IMR-90 (cell line): ENCODE data around the gene CLASRP. TPM values are rescaled to one million over a fixed set of nuclear protein-coding genes. Genes with fewer than 3 reads are reported as not detected.

Source experiments
- ATAC-seq: fragments of 200-7000 bp; cut with Tn5 transposase; 2 replicates; pipeline ENCODE4 v1.9.1; 2020; ENCODE audit warnings: low read depth, mild to moderate bottlenecking, moderate library complexity
- BruUV-seq: library from RNA; stranded (reverse); fragments of 400-500 nt; replicated peaks from 2 replicates; lab custom pipeline; 2021; lab: Mats Ljungman, UMichigan
- CTCF ChIA-PET: fragments of 300-600 bp; formaldehyde crosslinking; extraction: SDS; loops from one replicate; lab custom pipeline; 2021; ENCODE audit warnings: antibody characterized with exemption; lab: Yijun Ruan, JAX
- POLR2A ChIA-PET: fragments of 300-600 bp; sonication (Branson Sonifier 250); formaldehyde crosslinking; loops from one replicate; lab custom pipeline; 2022; ENCODE audit warnings: antibody characterized with exemption; ENCODE audit not compliant: unreplicated experiment; lab: Charles Lee
- DNase-seq: peaks from one replicate; pipeline ENCODE4 v3.0.0; 2013
- H2AFZ ChIP-seq: replicated peaks from 2 replicates; pipeline ENCODE3; 2013; ENCODE audit warnings: low read length, mild to moderate bottlenecking; ENCODE audit not compliant: poor library complexity
- H2AK5ac ChIP-seq: 2 replicates; pipeline ENCODE4 v1.6.1; 2013; ENCODE audit warnings: low read depth, low read length, inconsistent platforms
- H2AK9ac ChIP-seq: replicated peaks from 2 replicates; pipeline ENCODE3; 2013; ENCODE audit warnings: mild to moderate bottlenecking, low read depth, low read length, moderate library complexity; ENCODE audit not compliant: poor library complexity
- H2BK120ac ChIP-seq: 2 replicates; pipeline ENCODE4 v1.6.1; 2013; ENCODE audit warnings: low read depth, low read length, inconsistent platforms
- H2BK15ac ChIP-seq: 3 replicates; pipeline ENCODE4 v1.6.1; 2013; ENCODE audit warnings: low read depth, low read length, inconsistent platforms
- H2BK20ac ChIP-seq: 2 replicates; pipeline ENCODE4 v1.6.1; 2013; ENCODE audit warnings: low read depth, mild to moderate bottlenecking, inconsistent platforms, low read length, moderate library complexity
- H2BK5ac ChIP-seq: 2 replicates; pipeline ENCODE4 v1.6.1; 2013; ENCODE audit warnings: mild to moderate bottlenecking, low read depth, low read length, inconsistent platforms; ENCODE audit not compliant: poor library complexity, severe bottlenecking
- H3K14ac ChIP-seq: replicated peaks from 2 replicates; pipeline ENCODE4 v1.6.1; 2013; ENCODE audit warnings: low read depth, low read length, inconsistent platforms
- H3K18ac ChIP-seq: 2 replicates; pipeline ENCODE4 v1.6.1; 2013; ENCODE audit warnings: low read depth, low read length, control low read depth
- H3K23ac ChIP-seq: 2 replicates; pipeline ENCODE4 v1.6.1; 2013; ENCODE audit warnings: low read depth, low read length, inconsistent platforms
- H3K27ac ChIP-seq: 2 replicates; pipeline ENCODE4 v1.5.1; 2013; ENCODE audit warnings: mild to moderate bottlenecking, control low read depth, low read length; ENCODE audit not compliant: insufficient read depth
- H3K27me3 ChIP-seq: 2 replicates; pipeline ENCODE4 v1.6.1; 2013; ENCODE audit warnings: low read length; ENCODE audit not compliant: control insufficient read depth, insufficient read depth
- H3K36me3 ChIP-seq: 2 replicates; pipeline ENCODE4 v1.6.1; 2013; ENCODE audit warnings: low read length, mixed read lengths; ENCODE audit not compliant: control insufficient read depth, insufficient read depth
- H3K4ac ChIP-seq: 2 replicates; pipeline ENCODE4 v1.6.1; 2013; ENCODE audit warnings: low read depth, low read length, inconsistent platforms
- H3K4me1 ChIP-seq: 2 replicates; pipeline ENCODE4 v1.6.1; 2013; ENCODE audit warnings: low read length, mixed read lengths; ENCODE audit not compliant: control insufficient read depth, insufficient read depth
- H3K4me2 ChIP-seq: 2 replicates; pipeline ENCODE4 v1.6.1; 2013; ENCODE audit warnings: low read depth, mild to moderate bottlenecking, control low read depth, low read length, moderate library complexity
- H3K4me3 ChIP-seq: 2 replicates; pipeline ENCODE4 v1.5.1; 2013; ENCODE audit warnings: low read depth, mild to moderate bottlenecking, control low read depth, low read length, moderate library complexity; ENCODE audit not compliant: insufficient read depth
- H3K56ac ChIP-seq: 2 replicates; pipeline ENCODE4 v1.6.1; 2013; ENCODE audit warnings: low read length, inconsistent platforms; ENCODE audit not compliant: insufficient read depth; ENCODE audit errors: extremely low read depth
- H3K79me1 ChIP-seq, 2 experiments: 2 replicates each; pipeline ENCODE4 v1.6.1; 2013; ENCODE audit warnings: low read length in 2 of 2, inconsistent platforms in 1 of 2, low read depth in 1 of 2
- H3K9ac ChIP-seq: 2 replicates; pipeline ENCODE4 v1.6.1; 2013; ENCODE audit warnings: low read depth, low read length, control low read depth
- H3K9me1 ChIP-seq: 2 replicates; pipeline ENCODE4 v1.6.1; 2013; ENCODE audit warnings: low read length, inconsistent platforms; ENCODE audit not compliant: insufficient read depth
- H3K9me3 ChIP-seq: 2 replicates; pipeline ENCODE4 v1.6.1; 2013; ENCODE audit warnings: low read length; ENCODE audit not compliant: control insufficient read depth, insufficient read depth
- H4K20me1 ChIP-seq: 2 replicates; pipeline ENCODE4 v1.6.1; 2013; ENCODE audit warnings: low read length, inconsistent platforms; ENCODE audit not compliant: insufficient read depth
- H4K5ac ChIP-seq: 2 replicates; pipeline ENCODE4 v1.6.1; 2013; ENCODE audit warnings: mild to moderate bottlenecking, low read depth, low read length, control low read depth
- H4K8ac ChIP-seq, 2 experiments: 2 replicates each; pipeline ENCODE4 v1.6.1; 2013; ENCODE audit warnings: low read depth in 2 of 2, low read length in 2 of 2, control low read depth in 1 of 2, inconsistent platforms in 1 of 2
- H4K91ac ChIP-seq: 2 replicates; pipeline ENCODE4 v1.6.1; 2013; ENCODE audit warnings: low read depth, low read length, inconsistent platforms; ENCODE audit not compliant: insufficient read depth
- BHLHE40 ChIP-seq: fragments of 150-350 bp; IDR thresholded peaks from 2 replicates; pipeline ENCODE4 v1.6.1; 2016; ENCODE audit warnings: mild to moderate bottlenecking, low read depth, low read length
- CEBPB ChIP-seq: IDR thresholded peaks from 2 replicates; pipeline ENCODE4 v1.6.1; 2012; ENCODE audit warnings: low read depth, low read length, improper control_type of control experiment
- FOS ChIP-seq: fragments of 150-350 bp; IDR thresholded peaks from 2 replicates; pipeline ENCODE4 v1.6.1; 2016; ENCODE audit warnings: low read depth, low read length
- MXI1 ChIP-seq: IDR thresholded peaks from 2 replicates; pipeline ENCODE4 v1.6.1; 2012; ENCODE audit warnings: low read depth, mild to moderate bottlenecking, low read length, moderate library complexity, borderline replicate concordance
- NFE2L2 ChIP-seq: fragments of 150-350 bp; IDR thresholded peaks from 2 replicates; pipeline ENCODE4 v1.6.1; 2016; ENCODE audit warnings: low read depth, mild to moderate bottlenecking, low read length
- RAD21 ChIP-seq: IDR thresholded peaks from 2 replicates; pipeline ENCODE4 v1.6.1; 2012; ENCODE audit warnings: low read length, improper control_type of control experiment
- RFX5 ChIP-seq: IDR thresholded peaks from 2 replicates; pipeline ENCODE4 v1.8.0; 2012; ENCODE audit warnings: low read depth, mild to moderate bottlenecking, low read length, moderate library complexity
- SMC3 ChIP-seq: fragments of 150-350 bp; IDR thresholded peaks from 2 replicates; pipeline ENCODE4 v1.6.1; 2016; ENCODE audit warnings: low read depth, mild to moderate bottlenecking, antibody characterized with exemption, low read length, moderate library complexity
- WGBS, 2 experiments: methylation state at CpG; one replicate each; pipeline versions ENCODE4 v1.1.5 to v1.1.7; 2013; ENCODE audit warnings: missing lambda C conversion rate in 2 of 2; ENCODE audit not compliant: insufficient read length in 1 of 2; ENCODE audit errors: extremely low coverage in 2 of 2; 5-methylcytosine and 5-hydroxymethylcytosine counted together
- dilution Hi-C: fragments of 300-500 bp; cut with HindIII; formaldehyde crosslinking; loops from one replicate; pipeline ENCODE4 v1.14.3; 2018; ENCODE audit warnings: low sequenced_read_pairs; ENCODE audit not compliant: unreplicated experiment
- in situ Hi-C: fragments of 300-500 bp; cut with MboI; formaldehyde crosslinking; loops from 3 replicates; pipeline ENCODE4 v1.14.3; 2019; ENCODE audit warnings: low sequenced_read_pairs, inconsistent platforms, mixed read lengths
- intact Hi-C: fragments of 100-400 bp; cut with micrococcal nuclease; formaldehyde crosslinking; loops from 2 replicates; pipeline ENCODE4 v1.10.0; 2022
- polyA plus RNA-seq, 3 experiments: library from polyadenylated mRNA; depleted of rRNA; stranded (reverse); fragments of >200 nt; gene quantifications; 2 replicates each; pipeline ENCODE4 v1.2.3, GENCODE V29; 2012; ENCODE audit warnings: low replicate concordance in 1 of 3
- total RNA-seq: library from RNA; depleted of rRNA; stranded (reverse); fragments of >200 nt; gene quantifications from 2 replicates; pipeline ENCODE4 v1.2.3, GENCODE V29; 2012
- TF ChIP-seq, protein P1 (sequence below): fragments of 150-350 bp; IDR thresholded peaks from 2 replicates; pipeline ENCODE4 v1.6.1; 2016; ENCODE audit warnings: low read depth, mild to moderate bottlenecking, low read length, moderate library complexity, borderline replicate concordance
- TF ChIP-seq, protein P2 (sequence below): conservative IDR thresholded peaks from 2 replicates; pipeline ENCODE4 v1.5.1; 2012; ENCODE audit warnings: mild to moderate bottlenecking, low read depth, low read length, improper control_type of control experiment
- TF ChIP-seq, protein P3 (sequence below): fragments of 150-350 bp; IDR thresholded peaks from 2 replicates; pipeline ENCODE4 v1.6.1; 2017; ENCODE audit warnings: mild to moderate bottlenecking, antibody characterized with exemption, low read length, low read depth

The CLASRP gene
- total and polyA plus RNA-seq, 2 of the 4 experiments (the other 2 are of a cell fraction), result 19.9 to 31.7 TPM

DNA sequence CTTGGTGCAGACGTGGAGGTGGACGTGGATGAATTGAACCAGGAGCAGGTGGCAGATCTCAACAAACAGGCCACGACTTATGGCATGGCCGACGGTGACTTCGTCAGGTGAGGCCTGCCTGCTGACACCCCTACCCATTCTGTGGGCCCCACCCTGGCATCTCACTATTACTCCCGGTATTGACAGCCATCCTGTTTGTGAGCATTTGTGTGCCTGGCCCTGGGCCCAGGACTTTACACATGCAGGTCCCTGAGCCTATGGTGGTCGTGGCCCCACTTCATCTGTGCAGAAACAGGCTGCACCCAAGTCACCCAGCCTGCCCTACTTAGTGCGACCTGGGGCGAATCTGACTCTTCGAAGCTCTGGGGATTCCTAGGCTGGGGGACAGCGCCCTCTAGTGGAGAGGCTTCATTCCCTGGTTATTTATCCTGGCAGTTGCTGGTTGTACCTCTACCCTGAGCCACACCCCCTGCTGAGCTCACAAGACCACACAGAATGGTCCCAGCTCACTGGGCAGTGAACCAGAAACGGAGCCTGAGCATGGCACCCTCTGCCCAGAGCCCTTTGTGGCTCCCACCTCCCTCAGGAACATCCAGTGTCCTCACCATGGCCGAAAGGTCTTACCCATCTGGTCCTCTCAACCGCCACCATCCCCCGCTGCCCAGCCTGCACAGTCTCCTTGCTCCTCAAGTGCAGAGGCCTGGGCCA lies 20.6 kb downstream of the CLASRP start:
- Histone ChIP-seq H4K20me1 (peaks cover 36% of the 10 kb centered on the region), H2AK9ac (peak overlapping the region; percentile 50), H3K9ac (no peak overlapping the region), H2AK5ac (no peak overlapping the region), H3K23ac (no peak overlapping the region), H3K36me3 (peaks cover 81% of the 10 kb centered on the region), H2BK120ac (no peak overlapping the region), H3K9me3 (no peaks in the 10 kb centered on the region), H3K9me1 (peaks cover 1% of the 10 kb centered on the region; the same call in 1 of the 2 replicates), H3K4ac (no peak overlapping the region), H4K8ac (no peak overlapping the region), H3K18ac (no peak overlapping the region), H2BK15ac (no peak overlapping the region), H2BK5ac (no peak overlapping the region), H3K14ac (no peak overlapping the region), H3K4me1 (no peaks in the 10 kb centered on the region), H4K91ac (no peak overlapping the region), H3K79me1 (peaks cover 16 to 35% of the 10 kb centered on the region in 2 experiments), H4K5ac (no peak overlapping the region), H2AFZ (no peak overlapping the region), H3K4me3 (no peak overlapping the region), H3K27me3 (no peaks in the 10 kb centered on the region), H3K56ac (no peak overlapping the region), H3K4me2 (no peak overlapping the region), H3K27ac (no peak overlapping the region), H2BK20ac (no peak overlapping the region)
- in situ Hi-C loops (no loop called here), intact Hi-C loops (loop anchor here (1.0 to 2.0 kb wide), 2 partner anchors 42 to 157 kb away; no protein-coding TSS in a partner anchor), dilution Hi-C loops (no loop called here)
- WGBS, 2 experiments, result 88% methylated on average over 5 of the region's 16 CpGs; no CpG with 5 or more reads in 1 of the 2 experiments
- ChIA-PET POLR2A (interaction anchor here (1.0 kb wide), 1 partner anchor 21 kb away, joined by 4 read pairs; the partner anchor contains the start of gene CLASRP), CTCF (interaction anchor here (0.6 to 1.4 kb wide), 8 partner anchors 9 to 151 kb away, joined by 3 to 5 read pairs (median 3); no protein-coding TSS in a partner anchor)
- ATAC-seq (peak; percentile 86), DNase-seq (peak; percentile 69)
- no TSS peak for BruUV-seq
- TF ChIP-seq RAD21, result peak; percentile 77
- TF ChIP-seq BHLHE40, result no peak
- TF ChIP-seq, protein P1, sequence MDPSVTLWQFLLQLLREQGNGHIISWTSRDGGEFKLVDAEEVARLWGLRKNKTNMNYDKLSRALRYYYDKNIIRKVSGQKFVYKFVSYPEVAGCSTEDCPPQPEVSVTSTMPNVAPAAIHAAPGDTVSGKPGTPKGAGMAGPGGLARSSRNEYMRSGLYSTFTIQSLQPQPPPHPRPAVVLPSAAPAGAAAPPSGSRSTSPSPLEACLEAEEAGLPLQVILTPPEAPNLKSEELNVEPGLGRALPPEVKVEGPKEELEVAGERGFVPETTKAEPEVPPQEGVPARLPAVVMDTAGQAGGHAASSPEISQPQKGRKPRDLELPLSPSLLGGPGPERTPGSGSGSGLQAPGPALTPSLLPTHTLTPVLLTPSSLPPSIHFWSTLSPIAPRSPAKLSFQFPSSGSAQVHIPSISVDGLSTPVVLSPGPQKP, result no peak
- no peak for TF ChIP-seq MXI1
- TF ChIP-seq SMC3, result peak; percentile 59
- TF ChIP-seq NFE2L2, result no peak
- TF ChIP-seq FOS, result no peak
- TF ChIP-seq, protein P2, sequence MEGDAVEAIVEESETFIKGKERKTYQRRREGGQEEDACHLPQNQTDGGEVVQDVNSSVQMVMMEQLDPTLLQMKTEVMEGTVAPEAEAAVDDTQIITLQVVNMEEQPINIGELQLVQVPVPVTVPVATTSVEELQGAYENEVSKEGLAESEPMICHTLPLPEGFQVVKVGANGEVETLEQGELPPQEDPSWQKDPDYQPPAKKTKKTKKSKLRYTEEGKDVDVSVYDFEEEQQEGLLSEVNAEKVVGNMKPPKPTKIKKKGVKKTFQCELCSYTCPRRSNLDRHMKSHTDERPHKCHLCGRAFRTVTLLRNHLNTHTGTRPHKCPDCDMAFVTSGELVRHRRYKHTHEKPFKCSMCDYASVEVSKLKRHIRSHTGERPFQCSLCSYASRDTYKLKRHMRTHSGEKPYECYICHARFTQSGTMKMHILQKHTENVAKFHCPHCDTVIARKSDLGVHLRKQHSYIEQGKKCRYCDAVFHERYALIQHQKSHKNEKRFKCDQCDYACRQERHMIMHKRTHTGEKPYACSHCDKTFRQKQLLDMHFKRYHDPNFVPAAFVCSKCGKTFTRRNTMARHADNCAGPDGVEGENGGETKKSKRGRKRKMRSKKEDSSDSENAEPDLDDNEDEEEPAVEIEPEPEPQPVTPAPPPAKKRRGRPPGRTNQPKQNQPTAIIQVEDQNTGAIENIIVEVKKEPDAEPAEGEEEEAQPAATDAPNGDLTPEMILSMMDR, result peak; percentile 81
- TF ChIP-seq, protein P3, sequence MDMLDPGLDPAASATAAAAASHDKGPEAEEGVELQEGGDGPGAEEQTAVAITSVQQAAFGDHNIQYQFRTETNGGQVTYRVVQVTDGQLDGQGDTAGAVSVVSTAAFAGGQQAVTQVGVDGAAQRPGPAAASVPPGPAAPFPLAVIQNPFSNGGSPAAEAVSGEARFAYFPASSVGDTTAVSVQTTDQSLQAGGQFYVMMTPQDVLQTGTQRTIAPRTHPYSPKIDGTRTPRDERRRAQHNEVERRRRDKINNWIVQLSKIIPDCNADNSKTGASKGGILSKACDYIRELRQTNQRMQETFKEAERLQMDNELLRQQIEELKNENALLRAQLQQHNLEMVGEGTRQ, result no peak
- TF ChIP-seq RFX5, result no peak
- TF ChIP-seq CEBPB, result no peak
